Vagina (tissue), 2 donors: ENCODE results near the gene STAT2.

ENCODE experiments used
- POLR2A ChIP-seq, 2 donors: fragments of 450-650 bp; IDR thresholded peaks; one replicate each; pipeline ENCODE4 v1.6.1; 2017; ENCODE audit warnings: antibody characterized with exemption in 2 of 2, mild to moderate bottlenecking in 2 of 2, moderate library complexity in 2 of 2
- TF ChIP-seq, protein P1 (sequence below), 3 experiments: fragments of 450-650 bp in 2 of 3; fragments of 200-600 bp in 1 of 3; sonication (generic) in 1 of 3; IDR thresholded peaks; one replicate each; pipeline ENCODE4 v1.5.1; 2017 to 2019; ENCODE audit warnings: antibody characterized with exemption in 3 of 3, mild to moderate bottlenecking in 2 of 3, moderate library complexity in 2 of 3

DNA sequence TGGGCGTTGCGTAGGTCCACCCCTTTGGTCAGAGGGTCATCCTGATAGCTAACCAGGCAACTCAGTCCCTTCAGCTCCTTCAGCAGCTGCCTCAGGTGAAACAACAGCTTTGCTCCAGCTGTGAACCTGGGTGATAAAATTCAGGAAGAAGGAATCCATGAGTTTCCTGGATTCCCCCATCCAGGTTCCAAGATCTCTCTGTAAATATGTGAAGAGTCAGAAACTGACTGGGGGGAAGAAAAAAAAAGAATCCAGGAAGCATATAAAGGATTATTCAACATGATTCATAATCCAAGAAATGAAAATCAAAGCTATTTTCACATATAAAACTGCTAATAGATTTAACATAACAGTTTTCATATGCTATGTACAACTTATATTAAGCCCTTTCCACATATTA, 8.6 kb downstream of the STAT2 start:
- TF ChIP-seq, protein P1, sequence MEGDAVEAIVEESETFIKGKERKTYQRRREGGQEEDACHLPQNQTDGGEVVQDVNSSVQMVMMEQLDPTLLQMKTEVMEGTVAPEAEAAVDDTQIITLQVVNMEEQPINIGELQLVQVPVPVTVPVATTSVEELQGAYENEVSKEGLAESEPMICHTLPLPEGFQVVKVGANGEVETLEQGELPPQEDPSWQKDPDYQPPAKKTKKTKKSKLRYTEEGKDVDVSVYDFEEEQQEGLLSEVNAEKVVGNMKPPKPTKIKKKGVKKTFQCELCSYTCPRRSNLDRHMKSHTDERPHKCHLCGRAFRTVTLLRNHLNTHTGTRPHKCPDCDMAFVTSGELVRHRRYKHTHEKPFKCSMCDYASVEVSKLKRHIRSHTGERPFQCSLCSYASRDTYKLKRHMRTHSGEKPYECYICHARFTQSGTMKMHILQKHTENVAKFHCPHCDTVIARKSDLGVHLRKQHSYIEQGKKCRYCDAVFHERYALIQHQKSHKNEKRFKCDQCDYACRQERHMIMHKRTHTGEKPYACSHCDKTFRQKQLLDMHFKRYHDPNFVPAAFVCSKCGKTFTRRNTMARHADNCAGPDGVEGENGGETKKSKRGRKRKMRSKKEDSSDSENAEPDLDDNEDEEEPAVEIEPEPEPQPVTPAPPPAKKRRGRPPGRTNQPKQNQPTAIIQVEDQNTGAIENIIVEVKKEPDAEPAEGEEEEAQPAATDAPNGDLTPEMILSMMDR (IDR thresholded peaks at IDR 0.05) = no peak
- no peak for TF ChIP-seq POLR2A (IDR thresholded peaks at IDR 0.05)
